CD8-positive, alpha-beta memory T cell (primary cell): ENCODE results near the gene COX19. TPM values are rescaled to one million over a fixed set of nuclear protein-coding genes. Genes with fewer than 3 reads are reported as not detected.
A peak's percentile ranks its signal among the peaks of the same experiment; 100 is the strongest.

Source experiments
- CTCF ChIA-PET: fragments of 350-600 bp; sonication (Branson Sonifier 250); formaldehyde crosslinking; loops from one replicate; lab custom pipeline; 2021; ENCODE audit warnings: antibody characterized with exemption; lab: Charles Lee
- POLR2A ChIA-PET: fragments of 350-600 bp; sonication (Branson Sonifier 250); formaldehyde crosslinking; loops from one replicate; lab custom pipeline; 2021; ENCODE audit warnings: antibody characterized with exemption; lab: Charles Lee
- DNase-seq, 5 donors: peaks; one replicate each; pipeline versions ENCODE4 v3.0.0 to v3.0.0-alpha.2; 2020 to 2022; ENCODE audit warnings: mixed read lengths in 1 of 5
- H3K27ac ChIP-seq: one replicate; pipeline ENCODE4 v1.7.0; 2013; ENCODE audit warnings: low read depth, mild to moderate bottlenecking, low read length, moderate library complexity
- H3K27me3 ChIP-seq: 2 replicates; pipeline ENCODE4 v1.7.0; 2013; ENCODE audit warnings: low read length, mild to moderate bottlenecking; ENCODE audit not compliant: insufficient read depth, poor library complexity, severe bottlenecking
- H3K36me3 ChIP-seq: 2 replicates; pipeline ENCODE4 v1.7.0; 2013; ENCODE audit warnings: mild to moderate bottlenecking, low read length, moderate library complexity; ENCODE audit not compliant: insufficient read depth
- H3K4me1 ChIP-seq: 2 replicates; pipeline ENCODE4 v1.7.0; 2013; ENCODE audit warnings: mild to moderate bottlenecking, low read length, moderate library complexity; ENCODE audit not compliant: insufficient read depth
- H3K4me3 ChIP-seq: 2 replicates; pipeline ENCODE4 v1.7.0; 2013; ENCODE audit warnings: mild to moderate bottlenecking, low read length
- H3K9me3 ChIP-seq: 2 replicates; pipeline ENCODE4 v1.7.0; 2013; ENCODE audit warnings: mild to moderate bottlenecking, low read length
- H3K27ac Mint-ChIP-seq, 8 donors: one replicate each; pipeline ENCODE4 v1.8.0; 2020 to 2021; ENCODE audit warnings: mixed read lengths in 8 of 8, mild to moderate bottlenecking in 6 of 8, inconsistent platforms in 3 of 8, moderate library complexity in 3 of 8
- H3K27me3 Mint-ChIP-seq, 2 donors: one replicate each; pipeline ENCODE4 v1.8.0; 2020 to 2021; ENCODE audit warnings: mixed read lengths in 2 of 2, mild to moderate bottlenecking in 1 of 2, moderate library complexity in 1 of 2
- H3K36me3 Mint-ChIP-seq, 3 donors: one replicate each; pipeline ENCODE4 v1.8.0; 2020 to 2021; ENCODE audit warnings: mixed read lengths in 3 of 3, inconsistent platforms in 1 of 3, mild to moderate bottlenecking in 1 of 3
- H3K4me1 Mint-ChIP-seq, 3 donors: one replicate each; pipeline ENCODE4 v1.8.0; 2020 to 2021; ENCODE audit warnings: mixed read lengths in 3 of 3, inconsistent platforms in 1 of 3, mild to moderate bottlenecking in 1 of 3
- H3K4me3 Mint-ChIP-seq, 7 donors: one replicate each; pipeline ENCODE4 v1.8.0; 2020 to 2021; ENCODE audit warnings: mixed read lengths in 7 of 7, mild to moderate bottlenecking in 6 of 7, moderate library complexity in 4 of 7, inconsistent platforms in 2 of 7
- H3K9me3 Mint-ChIP-seq, 5 donors: one replicate each; pipeline ENCODE4 v1.8.0; 2020 to 2022; ENCODE audit warnings: mixed read lengths in 5 of 5, mild to moderate bottlenecking in 3 of 5, moderate library complexity in 2 of 5, inconsistent platforms in 1 of 5
- polyA plus RNA-seq: library from polyadenylated mRNA; unstranded; fragments of 300-500 nt; fragmentation: Illumina TruSeq; gene quantifications from one replicate; pipeline ENCODE4 v1.2.3, GENCODE V29; 2021
- total RNA-seq, 2 experiments: library from RNA; stranded (reverse); gene quantifications; one replicate each; pipeline ENCODE4 v1.2.3, GENCODE V29; 2021

The COX19 gene
- total and polyA plus RNA-seq, 3 experiments from 2014 or later, result 18.9 to 25.9 (median 21.3) TPM

DNA sequence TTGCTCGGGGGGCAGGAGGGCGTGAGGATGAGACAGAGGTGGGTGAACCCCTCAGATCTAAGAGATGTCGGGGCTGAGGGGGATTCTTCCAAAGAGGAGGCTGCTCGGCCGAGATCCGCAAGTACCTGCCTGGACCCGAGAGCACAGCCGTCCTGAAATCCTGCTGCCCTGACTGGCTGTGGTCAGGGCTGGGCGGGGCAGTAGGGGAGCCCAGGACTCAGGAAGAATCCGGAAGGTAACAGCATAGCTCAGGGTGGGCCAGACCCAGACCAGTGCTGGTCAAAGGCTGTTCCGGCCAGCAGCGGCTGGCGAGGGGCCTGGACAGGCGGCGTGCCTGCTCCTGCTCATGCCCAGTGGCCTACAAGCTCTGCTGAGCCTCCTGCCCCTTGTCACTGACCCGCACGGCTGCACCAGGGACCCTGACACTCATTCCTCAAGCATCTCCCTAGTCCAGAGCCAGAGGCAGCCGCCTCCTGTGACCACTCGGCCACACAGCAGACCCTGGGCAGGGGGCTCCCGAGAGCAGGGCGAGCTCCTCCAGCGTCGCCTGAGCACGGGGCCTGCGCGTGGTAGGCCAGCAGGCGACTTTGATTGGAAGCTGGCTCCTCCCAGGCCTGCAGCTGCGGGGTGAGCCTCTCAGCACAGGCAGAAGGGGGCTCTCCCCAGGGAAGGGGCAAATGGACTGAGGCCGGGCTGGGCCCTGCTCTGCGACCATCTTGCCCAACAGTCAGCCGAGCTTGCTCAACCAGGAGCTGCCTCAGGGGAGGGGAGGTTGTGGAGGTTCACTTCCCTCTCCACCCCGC lies 17.7 kb downstream of the COX19 start:
- Mint-ChIP-seq H3K27me3 (peaks cover 2 to 7% of the 10 kb centered on the region in 2 donors), H3K9me3 (no peaks in the 10 kb centered on the region), H3K4me3 (no peak overlapping the region), H3K36me3 (no peaks in the 10 kb centered on the region), H3K4me1 (peaks cover 0 to 13% (median 7%) of the 10 kb centered on the region in 3 donors), H3K27ac (no peak overlapping the region)
- peak in 1 of 5 donors; percentile 43 for DNase-seq
- H3K27me3 ChIP-seq, result no peaks in the 10 kb centered on the region
- CTCF ChIA-PET, result interaction anchor here (0.8 to 4.2 kb wide), 3 partner anchors 16 to 48 kb away, joined by 3 to 22 read pairs (median 4); no protein-coding TSS in a partner anchor
- peaks cover 8% of the 10 kb centered on the region for H3K4me1 ChIP-seq
- POLR2A ChIA-PET, result no interaction called here
- H3K27ac ChIP-seq, result no peak overlapping the region
- no peaks in the 10 kb centered on the region for H3K9me3 ChIP-seq
- H3K4me3 ChIP-seq, result no peak overlapping the region
- no peaks in the 10 kb centered on the region for H3K36me3 ChIP-seq

DNA sequence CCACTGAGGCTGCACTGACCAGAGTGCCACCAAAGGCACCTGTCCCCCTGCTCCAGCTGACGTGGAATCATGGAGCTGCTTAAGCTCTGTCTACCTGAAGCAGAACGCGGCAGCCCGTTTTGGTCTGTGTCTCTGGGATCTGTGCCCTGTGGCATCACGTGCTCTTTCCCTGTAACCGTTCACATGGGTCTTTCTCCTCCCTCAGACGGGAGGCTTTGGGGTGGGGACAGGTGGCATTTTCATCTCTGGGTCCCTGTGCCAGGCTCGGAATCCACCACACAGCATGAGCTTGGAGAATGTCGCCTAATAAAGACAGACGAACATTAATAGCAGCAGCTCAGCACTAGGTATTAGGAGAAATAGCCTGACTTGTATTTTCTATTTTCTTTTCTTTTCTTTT lies 19.3 kb downstream of the COX19 start:
- peak in 1 of 5 donors; percentile 45 for DNase-seq
- no peaks in the 10 kb centered on the region for H3K9me3 Mint-ChIP-seq
- H3K4me3 Mint-ChIP-seq, result peak overlapping the region in 6 of 7 donors; percentile 73 to 92 (median 82)
- Histone ChIP-seq H3K9me3 (no peaks in the 10 kb centered on the region), H3K36me3 (no peaks in the 10 kb centered on the region), H3K27me3 (no peaks in the 10 kb centered on the region), H3K27ac (no peak overlapping the region), H3K4me3 (no peak overlapping the region), H3K4me1 (peaks cover 8% of the 10 kb centered on the region)
- POLR2A ChIA-PET, result no interaction called here
- CTCF ChIA-PET, result interaction anchor here (0.8 to 4.2 kb wide), 3 partner anchors 18 to 109 kb away, joined by 3 to 22 read pairs (median 3); no protein-coding TSS in a partner anchor
- H3K27ac Mint-ChIP-seq, result peak overlapping the region in 4 of 8 donors; percentile 6 to 81 (median 74)
- peaks cover 0 to 2% of the 10 kb centered on the region in 2 donors for H3K27me3 Mint-ChIP-seq
- no peaks in the 10 kb centered on the region for H3K36me3 Mint-ChIP-seq
- H3K4me1 Mint-ChIP-seq, result peaks cover 0 to 17% (median 10%) of the 10 kb centered on the region in 3 donors

DNA sequence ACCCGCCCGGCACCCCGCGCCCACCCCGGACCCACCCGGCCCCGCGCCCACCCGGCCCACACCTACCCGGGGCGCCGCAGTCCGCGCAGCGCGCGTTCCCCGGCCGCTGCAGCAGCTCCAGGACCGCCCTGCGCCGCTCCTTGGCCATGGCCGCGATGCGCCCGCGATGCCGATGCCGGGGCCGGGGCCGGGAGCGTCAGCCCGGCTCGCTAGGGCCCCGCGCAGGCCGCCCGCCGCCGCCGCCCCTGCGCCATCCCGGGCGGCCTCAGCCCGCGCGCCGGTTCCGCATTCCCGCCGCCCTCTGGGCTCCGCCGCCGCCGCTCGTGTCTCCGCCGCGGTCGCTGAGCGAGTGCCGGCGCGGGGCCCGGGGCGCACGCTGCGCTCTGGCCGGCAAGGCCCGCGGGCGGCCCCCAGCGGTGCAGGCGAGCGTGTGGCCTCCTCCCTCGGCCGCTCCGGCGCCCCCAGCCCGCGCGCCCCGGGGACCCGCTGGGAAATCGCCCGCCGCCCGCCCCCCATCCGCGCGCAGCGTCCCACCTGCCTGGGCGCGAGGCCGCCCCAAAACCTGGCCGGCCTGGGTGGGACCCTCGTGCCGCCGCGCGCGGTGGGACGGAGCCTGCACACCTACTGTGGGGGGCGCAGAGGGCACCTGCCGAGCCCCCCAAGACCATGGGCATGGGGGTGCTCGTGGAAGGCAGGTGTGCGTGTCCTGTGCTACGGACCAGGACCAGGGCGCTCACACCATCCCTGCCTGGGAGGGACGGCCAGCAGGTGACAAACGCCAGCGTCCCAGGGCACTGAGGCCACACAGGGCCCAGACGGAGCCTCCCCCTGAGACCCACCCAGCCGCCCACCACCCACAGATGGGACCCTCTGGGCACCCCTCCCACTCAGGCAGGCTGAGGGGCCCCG lies 20.8 kb downstream of the COX19 start, which contains the start of gene ADAP1:
ADAP1 (minus strand) TSS at position 351 of the 909 bp plus-strand sequence; CDS start at position 148, 203 bp downstream.
- peak; percentile 38 to 69 (median 62) for DNase-seq
- peaks cover 5 to 20% (median 12%) of the 10 kb centered on the region in 3 donors for H3K4me1 Mint-ChIP-seq
- POLR2A ChIA-PET, result interaction anchor here (1.3 to 1.4 kb wide), 2 partner anchors 29 to 31 kb away, joined by 4 to 6 read pairs; no protein-coding TSS in a partner anchor
- CTCF ChIA-PET, result interaction anchor here (0.5 to 4.2 kb wide), 5 partner anchors 13 to 45 kb away, joined by 3 to 22 read pairs (median 3); no protein-coding TSS in a partner anchor
- H3K27me3 Mint-ChIP-seq, result peaks cover 0 to 2% of the 10 kb centered on the region in 2 donors
- Histone ChIP-seq H3K36me3 (no peaks in the 10 kb centered on the region), H3K4me1 (peaks cover 8% of the 10 kb centered on the region), H3K27ac (no peak within 1 kb of the TSS), H3K9me3 (no peaks in the 10 kb centered on the region), H3K4me3 (no peak within 1 kb of the TSS), H3K27me3 (no peaks in the 10 kb centered on the region)
- peaks cover 0 to 1% (median 0%) of the 10 kb centered on the region in 3 donors for H3K36me3 Mint-ChIP-seq
- peak within 1 kb of the TSS in 2 of 8 donors; percentile 61 to 63 for H3K27ac Mint-ChIP-seq
- H3K4me3 Mint-ChIP-seq, result peak within 1 kb of the TSS; percentile 66 to 89 (median 80)
- H3K9me3 Mint-ChIP-seq, result no peaks in the 10 kb centered on the region

DNA sequence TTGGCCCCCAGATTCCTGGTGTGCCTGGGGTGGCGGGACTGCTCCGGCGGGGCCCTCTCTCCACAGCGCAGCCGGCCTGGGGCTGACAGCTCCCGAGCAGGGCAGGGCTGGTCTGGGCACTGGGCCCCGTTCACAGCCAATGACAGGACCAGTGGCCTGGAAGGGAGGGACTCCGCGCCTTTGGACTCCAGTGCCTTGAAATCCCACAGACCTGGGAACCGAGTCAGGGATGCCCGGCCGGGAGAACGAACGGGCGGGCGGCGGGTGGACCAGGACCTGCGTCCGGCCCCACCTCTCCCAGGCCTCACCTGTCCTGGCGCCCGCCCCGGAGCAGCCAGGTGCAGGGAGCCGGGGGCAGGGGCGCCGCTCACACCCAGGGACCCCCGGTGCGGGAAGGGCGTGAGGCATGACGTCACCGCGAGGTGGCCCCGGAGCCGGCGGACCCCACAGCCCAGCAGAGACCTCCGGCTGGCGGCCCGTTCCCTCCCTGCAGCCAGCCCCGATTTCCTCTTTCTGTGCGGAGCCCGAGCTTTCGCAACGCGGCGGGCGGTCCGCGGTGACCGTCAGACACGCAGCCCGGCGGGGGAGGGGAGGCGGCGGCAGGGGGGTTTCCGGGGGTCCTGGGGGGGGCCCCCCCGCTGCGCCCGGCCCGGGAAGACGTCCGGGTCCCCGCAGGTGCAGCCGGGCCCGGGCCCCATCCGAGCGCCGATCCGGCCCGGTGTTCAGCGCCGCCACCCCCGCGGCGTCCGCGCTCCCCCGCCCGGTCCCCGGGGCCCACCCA lies 21.6 kb downstream of the COX19 start:
- Mint-ChIP-seq H3K4me3 (peak overlapping the region in 6 of 7 donors; percentile 44 to 68 (median 62)), H3K9me3 (no peaks in the 10 kb centered on the region), H3K27me3 (peaks cover 0 to 2% of the 10 kb centered on the region in 2 donors), H3K4me1 (peaks cover 5 to 24% (median 16%) of the 10 kb centered on the region in 3 donors), H3K27ac (no peak overlapping the region), H3K36me3 (peaks cover 0 to 1% (median 0%) of the 10 kb centered on the region in 3 donors)
- Histone ChIP-seq H3K27ac (no peak overlapping the region), H3K36me3 (no peaks in the 10 kb centered on the region), H3K4me3 (no peak overlapping the region), H3K27me3 (no peaks in the 10 kb centered on the region), H3K4me1 (peaks cover 8% of the 10 kb centered on the region), H3K9me3 (no peaks in the 10 kb centered on the region)
- ChIA-PET CTCF (interaction anchor here (0.5 to 3.0 kb wide), 6 partner anchors 14 to 45 kb away, joined by 3 to 19 read pairs (median 3); no protein-coding TSS in a partner anchor), POLR2A (interaction anchor here (1.3 to 1.4 kb wide), 2 partner anchors 29 to 30 kb away, joined by 4 to 6 read pairs; no protein-coding TSS in a partner anchor)
- peak in 2 of 5 donors; percentile 27 to 56 for DNase-seq

DNA sequence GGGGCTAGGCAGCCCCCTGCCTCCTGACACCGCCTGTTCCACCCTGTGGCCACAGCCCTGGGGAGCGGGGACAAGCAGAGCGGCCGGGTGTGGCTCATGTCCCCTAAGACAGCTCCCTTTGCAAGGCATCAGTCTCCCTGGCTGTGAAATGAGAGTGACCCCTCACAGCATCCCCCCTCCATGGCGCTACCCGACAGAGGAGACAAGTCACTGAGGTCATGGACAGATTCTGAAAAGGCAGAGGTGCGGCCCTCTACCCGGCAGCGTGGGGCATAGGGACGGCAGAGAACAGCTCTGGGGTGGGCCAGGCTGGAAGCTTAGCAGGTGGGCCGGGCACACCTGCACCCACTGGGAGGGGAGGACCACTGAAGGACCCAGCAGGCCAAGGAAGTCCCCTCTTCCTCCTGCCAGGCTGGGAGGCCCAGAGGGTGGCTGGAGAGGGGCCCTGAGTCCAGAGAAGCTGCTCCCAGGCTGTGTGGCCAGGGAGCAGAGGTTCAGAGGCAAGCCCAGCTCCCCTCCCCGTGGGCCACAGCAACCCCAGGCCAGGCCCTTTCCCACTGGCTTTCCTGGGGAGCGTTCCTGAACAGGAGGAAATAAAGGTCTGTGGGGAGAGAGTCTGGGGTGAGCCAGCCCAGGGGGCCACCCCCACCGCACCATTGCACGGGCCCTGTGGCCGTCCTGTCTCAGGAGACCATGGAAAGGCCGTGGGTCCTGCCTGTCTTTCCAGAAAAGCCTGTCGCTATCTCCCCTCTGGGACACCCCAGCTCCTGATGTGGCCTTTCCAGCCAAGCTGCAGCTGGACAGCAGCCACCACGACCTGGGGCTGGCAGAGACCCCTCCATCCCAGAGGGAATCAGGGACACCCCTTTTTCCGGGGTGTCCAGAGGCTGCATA lies 22.6 kb downstream of the COX19 start:
- Mint-ChIP-seq H3K9me3 (no peaks in the 10 kb centered on the region), H3K4me1 (peaks cover 5 to 24% (median 18%) of the 10 kb centered on the region in 3 donors), H3K36me3 (peaks cover 0 to 1% (median 0%) of the 10 kb centered on the region in 3 donors), H3K27me3 (peaks cover 0 to 2% of the 10 kb centered on the region in 2 donors), H3K27ac (peak overlapping the region in 3 of 8 donors; percentile 17 to 80 (median 72)), H3K4me3 (peak overlapping the region; percentile 45 to 83 (median 59))
- H3K36me3 ChIP-seq, result no peaks in the 10 kb centered on the region
- H3K27me3 ChIP-seq, result no peaks in the 10 kb centered on the region
- no peak overlapping the region for H3K27ac ChIP-seq
- ChIA-PET CTCF (interaction anchor here (1.3 to 3.0 kb wide), 3 partner anchors 25 to 44 kb away, joined by 3 to 19 read pairs (median 8); no protein-coding TSS in a partner anchor), POLR2A (no interaction called here)
- peaks cover 8% of the 10 kb centered on the region for H3K4me1 ChIP-seq
- no peaks in the 10 kb centered on the region for H3K9me3 ChIP-seq
- H3K4me3 ChIP-seq, result no peak overlapping the region
- peak in 1 of 5 donors; percentile 44 for DNase-seq

DNA sequence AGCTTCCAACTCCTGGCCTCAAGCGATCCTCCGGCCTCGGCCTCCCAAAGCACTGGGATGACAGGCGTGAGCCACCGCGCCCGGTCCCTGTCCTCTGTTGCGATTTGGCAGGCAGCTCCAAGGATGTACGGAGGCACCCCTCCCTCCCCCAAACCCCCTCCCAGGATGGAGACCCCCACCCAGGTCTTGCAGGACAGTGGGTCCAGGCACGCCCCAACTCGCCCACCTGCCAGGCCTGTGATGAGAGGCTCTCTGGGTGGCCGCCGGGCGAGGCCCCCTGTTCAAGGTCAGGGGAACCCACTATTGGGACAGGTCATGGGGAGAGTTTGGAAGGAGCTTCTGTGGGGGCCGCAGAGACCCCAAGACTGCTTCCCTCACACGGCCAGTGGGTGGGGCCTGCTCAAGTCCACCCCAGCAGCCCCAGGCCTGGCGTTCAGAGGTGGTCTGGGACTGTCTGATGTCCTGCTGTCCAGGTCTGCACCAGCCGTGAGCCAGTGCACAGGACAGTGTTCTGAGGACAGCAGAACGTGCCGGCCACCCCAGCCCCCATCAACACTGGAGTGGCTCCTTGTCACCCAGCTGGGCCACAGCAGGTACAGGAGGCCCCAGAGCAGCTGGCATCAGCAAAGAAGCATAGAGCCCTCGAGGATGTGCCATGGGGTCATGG lies 23.3 kb downstream of the COX19 start:
- Mint-ChIP-seq H3K4me1 (peaks cover 5 to 24% (median 18%) of the 10 kb centered on the region in 3 donors), H3K4me3 (peak overlapping the region in 6 of 7 donors; percentile 23 to 83 (median 62)), H3K27me3 (peaks cover 0 to 2% of the 10 kb centered on the region in 2 donors), H3K9me3 (no peaks in the 10 kb centered on the region), H3K27ac (peak overlapping the region in 3 of 8 donors; percentile 17 to 81 (median 42)), H3K36me3 (peaks cover 0 to 1% (median 0%) of the 10 kb centered on the region in 3 donors)
- no peak overlapping the region for H3K4me3 ChIP-seq
- no peak overlapping the region for H3K27ac ChIP-seq
- H3K4me1 ChIP-seq, result peaks cover 8% of the 10 kb centered on the region
- H3K27me3 ChIP-seq, result no peaks in the 10 kb centered on the region
- no peaks in the 10 kb centered on the region for H3K9me3 ChIP-seq
- H3K36me3 ChIP-seq, result no peaks in the 10 kb centered on the region
- CTCF ChIA-PET, result interaction anchor here (1.8 to 3.0 kb wide), 2 partner anchors 29 to 43 kb away, joined by 8 to 19 read pairs; no protein-coding TSS in a partner anchor
- peak in 1 of 5 donors; percentile 43 for DNase-seq
- POLR2A ChIA-PET, result no interaction called here
